Sigmoid colon (tissue), 4 donors: ENCODE data around the gene MAML3.

ENCODE experiments used
- EP300 ChIP-seq, 4 donors: sonication (generic); formaldehyde crosslinking; IDR thresholded peaks; one replicate each; pipeline ENCODE4 v1.6.1; 2017; ENCODE audit warnings: antibody characterized with exemption in 4 of 4
- POLR2AphosphoS5 ChIP-seq, 4 donors: sonication (generic); formaldehyde crosslinking; IDR thresholded peaks; one replicate each; pipeline ENCODE4 v1.6.1; 2017; ENCODE audit warnings: antibody characterized with exemption in 4 of 4
- TF ChIP-seq, protein P1 (sequence below), 4 experiments: fragments of 450-650 bp in 3 of 4; fragments of 200-600 bp in 1 of 4; IDR thresholded peaks; one replicate each; pipeline ENCODE4 v1.5.1; 2016 to 2019; ENCODE audit warnings: antibody characterized with exemption in 4 of 4, mild to moderate bottlenecking in 3 of 4, moderate library complexity in 2 of 4

DNA sequence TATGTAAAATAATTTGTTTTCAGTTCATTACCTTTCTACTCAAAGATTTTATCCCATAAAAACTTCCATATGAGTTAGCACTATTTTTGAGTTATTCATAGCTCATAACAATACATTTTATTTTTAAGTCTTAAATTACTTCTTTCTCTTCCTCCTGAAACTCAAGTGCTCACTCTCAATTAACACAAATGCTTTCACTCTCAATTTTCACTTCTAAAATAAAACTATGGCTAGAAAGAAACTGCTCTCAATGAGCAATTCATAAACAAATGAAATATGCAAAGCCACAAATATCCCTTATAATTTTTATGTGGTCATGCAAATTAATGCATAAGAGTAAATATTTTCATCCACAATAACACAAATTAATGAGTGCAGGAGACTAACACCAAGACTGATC, 38.8 kb downstream of the MAML3 start:
- TF ChIP-seq, protein P1, sequence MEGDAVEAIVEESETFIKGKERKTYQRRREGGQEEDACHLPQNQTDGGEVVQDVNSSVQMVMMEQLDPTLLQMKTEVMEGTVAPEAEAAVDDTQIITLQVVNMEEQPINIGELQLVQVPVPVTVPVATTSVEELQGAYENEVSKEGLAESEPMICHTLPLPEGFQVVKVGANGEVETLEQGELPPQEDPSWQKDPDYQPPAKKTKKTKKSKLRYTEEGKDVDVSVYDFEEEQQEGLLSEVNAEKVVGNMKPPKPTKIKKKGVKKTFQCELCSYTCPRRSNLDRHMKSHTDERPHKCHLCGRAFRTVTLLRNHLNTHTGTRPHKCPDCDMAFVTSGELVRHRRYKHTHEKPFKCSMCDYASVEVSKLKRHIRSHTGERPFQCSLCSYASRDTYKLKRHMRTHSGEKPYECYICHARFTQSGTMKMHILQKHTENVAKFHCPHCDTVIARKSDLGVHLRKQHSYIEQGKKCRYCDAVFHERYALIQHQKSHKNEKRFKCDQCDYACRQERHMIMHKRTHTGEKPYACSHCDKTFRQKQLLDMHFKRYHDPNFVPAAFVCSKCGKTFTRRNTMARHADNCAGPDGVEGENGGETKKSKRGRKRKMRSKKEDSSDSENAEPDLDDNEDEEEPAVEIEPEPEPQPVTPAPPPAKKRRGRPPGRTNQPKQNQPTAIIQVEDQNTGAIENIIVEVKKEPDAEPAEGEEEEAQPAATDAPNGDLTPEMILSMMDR (IDR thresholded peaks at IDR 0.05), result no peak
- no peak for TF ChIP-seq POLR2AphosphoS5 (IDR thresholded peaks at IDR 0.05)
- no peak for TF ChIP-seq EP300 (IDR thresholded peaks at IDR 0.05)
